ENCODE measurements around the gene FBN2.
"Not testable (repeated sequence)": the region's sequence is repeated elsewhere in the genome, so short reads cannot be mapped to it uniquely, and the experiment has no call there.

The FBN2 gene

GRCh38 chr5:128513806-128514205 is 24.2 kb downstream of the FBN2 start:
- Mint-ChIP-seq H3K4me3 (no peak overlapping the region), H3K27ac (no peak overlapping the region), H3K36me3 (no peaks in the 10 kb centered on the region), H3K9me3 (ENCODE audit: low read depth) (no peaks in the 10 kb centered on the region), H3K4me1 (ENCODE audit: low read depth) (no peaks in the 10 kb centered on the region), H3K27me3 (peaks cover 6% of the 10 kb centered on the region)

GRCh38 chr5:128512894-128513293 is 25.2 kb downstream of the FBN2 start:
- no peaks in the 10 kb centered on the region for H3K4me1 Mint-ChIP-seq (ENCODE audit: low read depth)
- no peaks in the 10 kb centered on the region for H3K36me3 Mint-ChIP-seq
- H3K9me3 Mint-ChIP-seq (ENCODE audit: low read depth) = peaks cover 4% of the 10 kb centered on the region
- peaks cover 2% of the 10 kb centered on the region for H3K27me3 Mint-ChIP-seq
- H3K27ac Mint-ChIP-seq = no peak overlapping the region
- no peak overlapping the region for H3K4me3 Mint-ChIP-seq

- Mint-ChIP-seq H3K27ac (no peak overlapping the region), H3K4me3 (no peak overlapping the region), H3K27me3 (no peaks in the 10 kb centered on the region), H3K9me3 (ENCODE audit: low read depth) (peaks cover 17% of the 10 kb centered on the region), H3K36me3 (no peaks in the 10 kb centered on the region), H3K4me1 (ENCODE audit: low read depth) (no peaks in the 10 kb centered on the region)
Measured at GRCh38 chr5:128506643-128507042, 31.4 kb downstream of the FBN2 start.

- not testable (repeated sequence) for H3K36me3 Mint-ChIP-seq; H3K27me3 Mint-ChIP-seq; H3K4me3 Mint-ChIP-seq; H3K27ac Mint-ChIP-seq; H3K4me1 Mint-ChIP-seq (ENCODE audit: low read depth)
- H3K9me3 Mint-ChIP-seq (ENCODE audit: low read depth) = peaks cover 17% of the 10 kb centered on the region
Measured at GRCh38 chr5:128503727-128504126, 34.3 kb downstream of the FBN2 start.

GRCh38 chr5:128498844-128499455 is 39.1 kb downstream of the FBN2 start:
- Mint-ChIP-seq H3K27ac (no peak overlapping the region), H3K4me1 (ENCODE audit: low read depth) (no peaks in the 10 kb centered on the region), H3K4me3 (no peak overlapping the region), H3K9me3 (ENCODE audit: low read depth) (peaks cover 11% of the 10 kb centered on the region), H3K36me3 (no peaks in the 10 kb centered on the region), H3K27me3 (no peaks in the 10 kb centered on the region)

GRCh38 chr5:128494516-128494915 is 43.5 kb downstream of the FBN2 start:
- Mint-ChIP-seq H3K27ac (no peak overlapping the region), H3K4me3 (no peak overlapping the region), H3K4me1 (ENCODE audit: low read depth) (no peaks in the 10 kb centered on the region), H3K36me3 (no peaks in the 10 kb centered on the region), H3K27me3 (no peaks in the 10 kb centered on the region), H3K9me3 (ENCODE audit: low read depth) (peaks cover 8% of the 10 kb centered on the region)

GRCh38 chr5:128493657-128494329 is 44.3 kb downstream of the FBN2 start:
- H3K27ac Mint-ChIP-seq = no peak overlapping the region
- H3K4me1 Mint-ChIP-seq (ENCODE audit: low read depth) = no peaks in the 10 kb centered on the region
- peaks cover 8% of the 10 kb centered on the region for H3K9me3 Mint-ChIP-seq (ENCODE audit: low read depth)
- H3K4me3 Mint-ChIP-seq = no peak overlapping the region
- no peaks in the 10 kb centered on the region for H3K36me3 Mint-ChIP-seq
- no peaks in the 10 kb centered on the region for H3K27me3 Mint-ChIP-seq

GRCh38 chr5:128491291-128491690 is 46.8 kb downstream of the FBN2 start:
- H3K9me3 Mint-ChIP-seq (ENCODE audit: low read depth) = peaks cover 7% of the 10 kb centered on the region
- no peaks in the 10 kb centered on the region for H3K36me3 Mint-ChIP-seq
- H3K4me3 Mint-ChIP-seq = no peak overlapping the region
- H3K4me1 Mint-ChIP-seq (ENCODE audit: low read depth) = no peaks in the 10 kb centered on the region
- no peak overlapping the region for H3K27ac Mint-ChIP-seq
- no peaks in the 10 kb centered on the region for H3K27me3 Mint-ChIP-seq

- Mint-ChIP-seq H3K27ac (no peak overlapping the region), H3K27me3 (no peaks in the 10 kb centered on the region), H3K9me3 (ENCODE audit: low read depth) (peaks cover 4% of the 10 kb centered on the region), H3K4me1 (ENCODE audit: low read depth) (no peaks in the 10 kb centered on the region), H3K36me3 (no peaks in the 10 kb centered on the region), H3K4me3 (no peak overlapping the region)
Measured at GRCh38 chr5:128490761-128491160, 47.3 kb downstream of the FBN2 start.

- Mint-ChIP-seq H3K4me1 (ENCODE audit: low read depth) (no peaks in the 10 kb centered on the region), H3K36me3 (no peaks in the 10 kb centered on the region), H3K4me3 (no peak overlapping the region), H3K9me3 (ENCODE audit: low read depth) (no peaks in the 10 kb centered on the region), H3K27ac (no peak overlapping the region), H3K27me3 (no peaks in the 10 kb centered on the region)
Measured at GRCh38 chr5:128487041-128487440, 51.0 kb downstream of the FBN2 start.

GRCh38 chr5:128483738-128484137 is 54.3 kb downstream of the FBN2 start:
- no peaks in the 10 kb centered on the region for H3K36me3 Mint-ChIP-seq
- no peaks in the 10 kb centered on the region for H3K9me3 Mint-ChIP-seq (ENCODE audit: low read depth)
- H3K4me1 Mint-ChIP-seq (ENCODE audit: low read depth) = no peaks in the 10 kb centered on the region
- H3K27me3 Mint-ChIP-seq = no peaks in the 10 kb centered on the region
- no peak overlapping the region for H3K4me3 Mint-ChIP-seq
- no peak overlapping the region for H3K27ac Mint-ChIP-seq

GRCh38 chr5:128480906-128481633 is 57.0 kb downstream of the FBN2 start:
- Mint-ChIP-seq H3K9me3 (ENCODE audit: low read depth) (no peaks in the 10 kb centered on the region), H3K4me1 (ENCODE audit: low read depth) (no peaks in the 10 kb centered on the region), H3K27ac (no peak overlapping the region), H3K27me3 (no peaks in the 10 kb centered on the region), H3K4me3 (no peak overlapping the region), H3K36me3 (no peaks in the 10 kb centered on the region)

GRCh38 chr5:128480158-128480557 is 57.9 kb downstream of the FBN2 start:
- no peaks in the 10 kb centered on the region for H3K36me3 Mint-ChIP-seq
- H3K27ac Mint-ChIP-seq = no peak overlapping the region
- H3K4me1 Mint-ChIP-seq (ENCODE audit: low read depth) = no peaks in the 10 kb centered on the region
- H3K9me3 Mint-ChIP-seq (ENCODE audit: low read depth) = no peaks in the 10 kb centered on the region
- H3K4me3 Mint-ChIP-seq = no peak overlapping the region
- H3K27me3 Mint-ChIP-seq = no peaks in the 10 kb centered on the region

- Mint-ChIP-seq H3K4me1 (ENCODE audit: low read depth) (no peaks in the 10 kb centered on the region), H3K36me3 (no peaks in the 10 kb centered on the region), H3K9me3 (ENCODE audit: low read depth) (no peaks in the 10 kb centered on the region), H3K27me3 (no peaks in the 10 kb centered on the region), H3K27ac (no peak overlapping the region), H3K4me3 (no peak overlapping the region)
Measured at GRCh38 chr5:128478386-128479368, 59.4 kb downstream of the FBN2 start.

GRCh38 chr5:128477944-128478343 is 60.1 kb downstream of the FBN2 start:
- Mint-ChIP-seq H3K36me3 (no peaks in the 10 kb centered on the region), H3K27ac (no peak overlapping the region), H3K4me3 (no peak overlapping the region), H3K4me1 (ENCODE audit: low read depth) (no peaks in the 10 kb centered on the region), H3K27me3 (no peaks in the 10 kb centered on the region), H3K9me3 (ENCODE audit: low read depth) (no peaks in the 10 kb centered on the region)

Data from activated naive CD8-positive, alpha-beta T cell (primary cell).